Measurements from ENCODE around the gene CHST11.

CHST11 gene

GRCh38 chr12:104421343-104421742 is 35.4 kb upstream of the CHST11 start:
- DNase-seq = no peak
- TF ChIP-seq POLR2A (IDR thresholded peaks at IDR 0.05; ENCODE audit: low read length) = no peak
- TF ChIP-seq GATA1 (IDR thresholded peaks at IDR 0.05; ENCODE audit: low read depth, low read length) = no peak

GRCh38 chr12:104422441-104422840 is 34.3 kb upstream of the CHST11 start:
- TF ChIP-seq POLR2A (IDR thresholded peaks at IDR 0.05; ENCODE audit: low read length) = no peak
- no peak for TF ChIP-seq GATA1 (IDR thresholded peaks at IDR 0.05; ENCODE audit: low read depth, low read length)
- DNase-seq = no peak

- no peak for DNase-seq
- TF ChIP-seq POLR2A (IDR thresholded peaks at IDR 0.05; ENCODE audit: low read length) = no peak
- TF ChIP-seq GATA1 (IDR thresholded peaks at IDR 0.05; ENCODE audit: low read depth, low read length) = no peak
Measured at GRCh38 chr12:104423273-104423672, 33.5 kb upstream of the CHST11 start.

GRCh38 chr12:104423809-104424208 is 32.9 kb upstream of the CHST11 start:
- no peak for TF ChIP-seq POLR2A (IDR thresholded peaks at IDR 0.05; ENCODE audit: low read length)
- TF ChIP-seq GATA1 (IDR thresholded peaks at IDR 0.05; ENCODE audit: low read depth, low read length) = no peak
- no peak for DNase-seq

- TF ChIP-seq POLR2A (IDR thresholded peaks at IDR 0.05; ENCODE audit: low read length) (no peak), GATA1 (IDR thresholded peaks at IDR 0.05; ENCODE audit: low read depth, low read length) (no peak)
- DNase-seq = no peak
Measured at GRCh38 chr12:104424955-104425354, 31.8 kb upstream of the CHST11 start.

- TF ChIP-seq POLR2A (IDR thresholded peaks at IDR 0.05; ENCODE audit: low read length) (no peak), GATA1 (IDR thresholded peaks at IDR 0.05; ENCODE audit: low read depth, low read length) (no peak)
- DNase-seq = no peak
Measured at GRCh38 chr12:104425614-104426013, 31.1 kb upstream of the CHST11 start.

GRCh38 chr12:104426926-104427546 is 29.7 kb upstream of the CHST11 start:
- TF ChIP-seq GATA1 (IDR thresholded peaks at IDR 0.05; ENCODE audit: low read depth, low read length) = no peak
- no peak for TF ChIP-seq POLR2A (IDR thresholded peaks at IDR 0.05; ENCODE audit: low read length)
- DNase-seq = no peak

GRCh38 chr12:104427547-104427938 is 29.2 kb upstream of the CHST11 start:
- no peak for DNase-seq
- TF ChIP-seq POLR2A (IDR thresholded peaks at IDR 0.05; ENCODE audit: low read length) = no peak
- no peak for TF ChIP-seq GATA1 (IDR thresholded peaks at IDR 0.05; ENCODE audit: low read depth, low read length)

- TF ChIP-seq POLR2A (IDR thresholded peaks at IDR 0.05; ENCODE audit: low read length) (no peak), GATA1 (IDR thresholded peaks at IDR 0.05; ENCODE audit: low read depth, low read length) (no peak)
- DNase-seq = no peak
Measured at GRCh38 chr12:104433061-104433460, 23.7 kb upstream of the CHST11 start.

GRCh38 chr12:104434129-104434528 is 22.6 kb upstream of the CHST11 start:
- TF ChIP-seq GATA1 (IDR thresholded peaks at IDR 0.05; ENCODE audit: low read depth, low read length) = no peak
- TF ChIP-seq POLR2A (IDR thresholded peaks at IDR 0.05; ENCODE audit: low read length) = no peak
- DNase-seq = no peak

GRCh38 chr12:104435175-104435574 is 21.6 kb upstream of the CHST11 start:
- DNase-seq = no peak
- TF ChIP-seq GATA1 (IDR thresholded peaks at IDR 0.05; ENCODE audit: low read depth, low read length) = no peak
- no peak for TF ChIP-seq POLR2A (IDR thresholded peaks at IDR 0.05; ENCODE audit: low read length)

GRCh38 chr12:104435765-104436164 is 21.0 kb upstream of the CHST11 start:
- TF ChIP-seq POLR2A (IDR thresholded peaks at IDR 0.05; ENCODE audit: low read length) = no peak
- no peak for TF ChIP-seq GATA1 (IDR thresholded peaks at IDR 0.05; ENCODE audit: low read depth, low read length)
- no peak for DNase-seq

- no peak for DNase-seq
- TF ChIP-seq GATA1 (IDR thresholded peaks at IDR 0.05; ENCODE audit: low read depth, low read length) = no peak
- no peak for TF ChIP-seq POLR2A (IDR thresholded peaks at IDR 0.05; ENCODE audit: low read length)
Measured at GRCh38 chr12:104436790-104437189, 20.0 kb upstream of the CHST11 start.

GRCh38 chr12:104438134-104438533 is 18.6 kb upstream of the CHST11 start:
- DNase-seq = no peak
- TF ChIP-seq GATA1 (IDR thresholded peaks at IDR 0.05; ENCODE audit: low read depth, low read length) = no peak
- TF ChIP-seq POLR2A (IDR thresholded peaks at IDR 0.05; ENCODE audit: low read length) = no peak

- TF ChIP-seq POLR2A (IDR thresholded peaks at IDR 0.05; ENCODE audit: low read length) (no peak), GATA1 (IDR thresholded peaks at IDR 0.05; ENCODE audit: low read depth, low read length) (no peak)
Measured at GRCh38 chr12:104439137-104439536, 17.6 kb upstream of the CHST11 start.

GRCh38 chr12:104443008-104443407 is 13.7 kb upstream of the CHST11 start:
- DNase-seq = no peak
- TF ChIP-seq POLR2A (IDR thresholded peaks at IDR 0.05; ENCODE audit: low read length) (no peak), GATA1 (IDR thresholded peaks at IDR 0.05; ENCODE audit: low read depth, low read length) (no peak)

More at GRCh38 chr12:104439137-104439536, 17.6 kb upstream of the CHST11 start:
- no peak for DNase-seq
